ENCODE measurements around the gene CA9.

DNA sequence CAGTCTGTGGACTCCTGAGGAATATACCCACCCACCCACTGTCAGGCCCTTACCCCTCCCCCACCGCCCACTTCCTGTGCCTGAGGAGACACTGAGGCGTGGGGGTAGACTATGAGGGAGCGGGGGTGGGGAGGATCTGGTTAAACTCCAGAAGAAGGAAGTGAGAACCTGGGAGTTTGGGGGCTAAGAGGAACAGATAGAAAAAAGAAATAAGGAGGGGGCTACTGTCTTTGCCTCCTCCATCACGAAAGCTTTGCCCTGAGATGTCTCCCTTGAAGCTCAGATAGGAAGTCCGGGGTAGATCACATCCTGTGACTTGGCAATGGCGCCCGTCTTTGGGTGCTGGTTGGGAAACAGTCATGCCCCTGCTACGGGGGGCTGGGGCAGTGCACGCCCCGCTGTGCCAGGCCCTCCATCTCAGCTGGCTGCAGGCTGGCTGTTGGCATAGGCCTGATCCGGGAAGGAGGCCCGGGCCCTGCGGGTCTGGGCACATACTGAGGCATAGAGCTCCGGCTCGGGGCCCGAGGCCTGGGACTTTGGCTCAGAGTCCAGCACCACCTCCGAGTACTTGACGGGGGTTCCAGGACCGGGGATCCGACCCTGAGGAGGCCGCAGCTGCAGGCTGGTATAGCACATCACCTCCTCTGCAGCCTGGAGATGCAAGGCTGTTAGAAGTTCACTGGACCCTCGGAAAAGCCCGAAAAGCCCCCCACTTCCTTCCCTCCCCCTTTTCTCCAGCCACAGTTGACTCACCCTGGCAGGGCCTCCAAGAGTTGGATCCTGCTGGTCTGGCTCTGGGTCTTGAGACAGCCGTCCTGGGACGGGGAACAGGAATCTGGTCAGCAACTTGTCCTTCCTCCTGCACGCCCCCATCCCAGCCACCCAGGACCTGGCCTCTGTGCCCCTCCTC lies 24.0 kb upstream of the CA9 start:
- TF ChIP-seq POLR2AphosphoS5 (IDR thresholded peaks at IDR 0.05; ENCODE audit: borderline replicate concordance, low read depth, low read length) = no peak
- no peak for TF ChIP-seq EZH2 (IDR thresholded peaks at IDR 0.05)
- no peak for TF ChIP-seq FOXP2 (optimal IDR thresholded peaks at IDR 0.05; ENCODE audit: control extremely low read depth, extremely low read length, insufficient read depth)
